Hepatocyte (in vitro differentiated cells): ENCODE data around the gene MCL1. TPM values are rescaled to one million over a fixed set of nuclear protein-coding genes. Genes with fewer than 3 reads are reported as not detected.

Experiments used
- DNase-seq: peaks from one replicate; pipeline ENCODE4 v3.0.0-alpha.2; 2016; ENCODE audit warnings: low spot score
- H2AFZ ChIP-seq: fragments of 200-600 bp; sonication (generic); 2 replicates; pipeline ENCODE4 v1.6.0; 2016; ENCODE audit warnings: antibody characterized with exemption, mild to moderate bottlenecking
- H3K27ac ChIP-seq: fragments of 200-600 bp; sonication (generic); 2 replicates; pipeline ENCODE4 v1.5.1; 2016; ENCODE audit warnings: mild to moderate bottlenecking
- H3K27me3 ChIP-seq: fragments of 200-600 bp; sonication (generic); 2 replicates; pipeline ENCODE4 v1.6.1; 2016
- H3K36me3 ChIP-seq: fragments of 200-600 bp; sonication (generic); replicated peaks from 2 replicates; pipeline ENCODE4 v1.5.1; 2016; ENCODE audit warnings: low read depth; ENCODE audit not compliant: insufficient read depth
- H3K4me1 ChIP-seq: fragments of 200-600 bp; sonication (generic); 2 replicates; pipeline ENCODE4 v1.5.1; 2016; ENCODE audit warnings: mild to moderate bottlenecking, moderate library complexity; ENCODE audit not compliant: insufficient read depth
- H3K4me2 ChIP-seq: fragments of 200-600 bp; sonication (generic); 2 replicates; pipeline ENCODE4 v1.6.0; 2016
- H3K4me3 ChIP-seq: fragments of 200-600 bp; sonication (generic); 2 replicates; pipeline ENCODE4 v1.5.1; 2016; ENCODE audit warnings: mild to moderate bottlenecking
- H3K79me2 ChIP-seq: fragments of 200-600 bp; sonication (generic); 2 replicates; pipeline ENCODE4 v1.6.0; 2017; ENCODE audit warnings: mild to moderate bottlenecking
- H3K9me2 ChIP-seq: fragments of 200-600 bp; sonication (generic); replicated peaks from 2 replicates; pipeline ENCODE4 v1.6.0; 2017; ENCODE audit warnings: mild to moderate bottlenecking; ENCODE audit not compliant: insufficient read depth
- H3K9me3 ChIP-seq: fragments of 200-600 bp; sonication (generic); 2 replicates; pipeline ENCODE4 v1.5.1; 2016; ENCODE audit warnings: low read depth, mild to moderate bottlenecking
- H4K20me1 ChIP-seq: fragments of 200-600 bp; sonication (generic); 2 replicates; pipeline ENCODE4 v1.6.0; 2016; ENCODE audit warnings: mild to moderate bottlenecking; ENCODE audit not compliant: insufficient read depth, poor library complexity, severe bottlenecking
- CTCF ChIP-seq: fragments of 200-600 bp; sonication (generic); IDR thresholded peaks from 2 replicates; pipeline ENCODE4 v1.5.1; 2016; ENCODE audit warnings: antibody characterized with exemption, mild to moderate bottlenecking; ENCODE audit not compliant: poor library complexity
- EZH2 ChIP-seq: fragments of 200-600 bp; sonication (generic); IDR thresholded peaks from 2 replicates; pipeline ENCODE4 v1.6.1; 2016; ENCODE audit warnings: antibody characterized with exemption, mild to moderate bottlenecking, borderline replicate concordance
- EZH2phosphoT487 ChIP-seq: fragments of 200-600 bp; sonication (generic); IDR thresholded peaks from one replicate; pipeline ENCODE4 v1.6.1; 2018; ENCODE audit warnings: antibody characterized with exemption, mild to moderate bottlenecking, low read depth, moderate library complexity; ENCODE audit not compliant: unreplicated experiment, severe bottlenecking
- WGBS: methylation state at CpG from one replicate; pipeline ENCODE4 v1.1.6; 2016; ENCODE audit warnings: low lambda C conversion rate; ENCODE audit errors: missing lambda C conversion rate; 5-methylcytosine and 5-hydroxymethylcytosine counted together
- polyA plus RNA-seq: library from polyadenylated mRNA; unstranded; fragments of >200 nt; fragmentation: Nextera tagmentation; extraction: Ambion mirVana; gene quantifications from 2 replicates; pipeline ENCODE4 v1.2.1, GENCODE V29; 2016
- total RNA-seq: library from RNA; depleted of rRNA; stranded (reverse); fragments of >200 nt; gene quantifications from 2 replicates; pipeline ENCODE4 v1.2.3, GENCODE V29; 2014

The MCL1 gene
- total and polyA plus RNA-seq, 2 experiments from 2014 or later, result 150 to 388 TPM

- peaks cover 29% of the 10 kb centered on the region for H3K4me1 ChIP-seq
- H3K27me3 ChIP-seq, result no peaks in the 10 kb centered on the region
- no peaks in the 10 kb centered on the region for H3K9me3 ChIP-seq
- peak overlapping the region; percentile 98 for H3K4me2 ChIP-seq
- TF ChIP-seq EZH2 (no peak), CTCF (no peak), EZH2phosphoT487 (no peak)
- H3K79me2 ChIP-seq, result no peaks in the 10 kb centered on the region
- DNase-seq, result no peak
- peak overlapping the region; percentile 39 for H2AFZ ChIP-seq
- H3K4me3 ChIP-seq, result peak overlapping the region; percentile 82
- 66% methylated on average over 4 of the region's 4 CpGs for WGBS
- H4K20me1 ChIP-seq, result no peaks in the 10 kb centered on the region
- no peaks in the 10 kb centered on the region for H3K9me2 ChIP-seq
- no peaks in the 10 kb centered on the region for H3K36me3 ChIP-seq
- peak overlapping the region; percentile 85 for H3K27ac ChIP-seq
Observed at GRCh38 chr1:150548324-150548631, 31.1 kb downstream of the MCL1 start.

DNA sequence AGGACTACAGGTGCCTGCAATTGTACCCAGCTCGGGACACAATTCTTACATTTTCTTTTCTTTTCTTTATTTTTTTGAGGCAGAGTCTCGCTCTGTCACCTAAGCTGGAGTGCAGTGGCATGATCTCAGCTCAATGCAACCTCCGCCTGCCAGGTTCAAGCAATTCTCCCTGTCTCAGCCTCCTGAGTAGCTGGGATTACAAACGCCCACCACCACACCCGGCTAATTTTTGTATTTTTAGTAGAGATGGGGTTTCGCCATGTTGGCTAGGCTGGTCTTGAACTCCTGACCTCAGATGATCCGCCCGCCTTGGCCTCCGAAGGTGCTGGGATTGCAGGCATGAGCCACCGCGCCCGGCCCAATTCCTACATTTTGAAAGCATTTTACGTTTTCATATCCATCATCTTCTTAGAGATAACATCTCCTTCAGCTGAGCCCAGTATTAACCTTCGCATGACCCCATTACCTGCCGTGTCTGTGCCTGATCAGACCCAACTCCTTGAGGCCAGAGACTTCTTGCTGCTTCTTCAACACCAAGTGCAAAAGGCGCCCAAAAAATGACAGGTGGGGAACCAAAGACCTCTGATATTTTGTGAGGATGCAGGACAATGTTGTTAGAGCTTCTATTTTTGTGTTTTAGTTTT lies 33.0 kb downstream of the MCL1 start:
- H3K4me3 ChIP-seq, result no peak overlapping the region
- no peaks in the 10 kb centered on the region for H3K79me2 ChIP-seq
- no peak overlapping the region for H3K4me2 ChIP-seq
- peaks cover 14% of the 10 kb centered on the region for H3K4me1 ChIP-seq
- H3K27me3 ChIP-seq, result no peaks in the 10 kb centered on the region
- H3K9me3 ChIP-seq, result no peaks in the 10 kb centered on the region
- no peaks in the 10 kb centered on the region for H3K9me2 ChIP-seq
- H2AFZ ChIP-seq, result no peak overlapping the region
- no peak for TF ChIP-seq CTCF
- TF ChIP-seq EZH2, result no peak
- no peak for TF ChIP-seq EZH2phosphoT487
- 81% methylated on average over 16 of the region's 16 CpGs for WGBS
- H3K36me3 ChIP-seq, result no peaks in the 10 kb centered on the region
- no peak for DNase-seq
- no peaks in the 10 kb centered on the region for H4K20me1 ChIP-seq
- no peak overlapping the region for H3K27ac ChIP-seq

DNA sequence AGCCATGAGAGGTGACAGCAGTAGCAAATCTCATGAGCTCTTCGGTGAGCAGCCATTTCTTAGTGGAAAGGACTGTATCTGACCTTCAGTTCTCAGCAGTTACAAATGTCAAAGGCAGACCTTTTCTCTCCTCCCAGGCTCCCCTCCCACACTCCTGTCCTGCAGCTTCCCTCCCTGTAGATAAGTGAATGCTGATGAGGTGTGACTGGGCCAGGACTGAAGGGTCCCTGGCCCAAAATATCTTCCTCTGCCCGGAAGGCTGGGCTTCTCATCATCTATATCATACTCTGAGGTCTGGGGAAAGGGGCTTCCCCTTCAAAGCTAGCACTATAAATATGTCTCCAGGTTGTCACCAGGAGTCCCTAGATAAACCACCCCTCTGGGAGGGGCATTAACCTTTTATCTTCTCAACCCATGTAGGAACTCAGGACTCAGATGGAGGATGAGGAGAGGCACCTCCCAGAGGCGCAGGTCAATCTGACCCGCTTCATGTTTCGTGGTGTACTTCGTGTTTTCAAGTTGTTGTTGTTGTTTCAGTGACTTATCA lies 33.9 kb downstream of the MCL1 start:
- H3K27ac ChIP-seq, result no peak overlapping the region
- peaks cover 8% of the 10 kb centered on the region for H3K4me1 ChIP-seq
- H3K4me3 ChIP-seq, result no peak overlapping the region
- H3K9me2 ChIP-seq, result no peaks in the 10 kb centered on the region
- H3K36me3 ChIP-seq, result no peaks in the 10 kb centered on the region
- H4K20me1 ChIP-seq, result no peaks in the 10 kb centered on the region
- H3K79me2 ChIP-seq, result no peaks in the 10 kb centered on the region
- H3K9me3 ChIP-seq, result no peaks in the 10 kb centered on the region
- WGBS, result 73% methylated on average over 6 of the region's 6 CpGs
- no peak for DNase-seq
- H3K4me2 ChIP-seq, result no peak overlapping the region
- H2AFZ ChIP-seq, result no peak overlapping the region
- no peak for TF ChIP-seq CTCF
- no peak for TF ChIP-seq EZH2
- no peaks in the 10 kb centered on the region for H3K27me3 ChIP-seq

- Histone ChIP-seq H2AFZ (no peak overlapping the region), H3K36me3 (no peaks in the 10 kb centered on the region), H3K27me3 (no peaks in the 10 kb centered on the region), H3K27ac (no peak overlapping the region), H3K9me2 (no peaks in the 10 kb centered on the region), H3K9me3 (no peaks in the 10 kb centered on the region), H3K4me1 (peaks cover 6% of the 10 kb centered on the region), H4K20me1 (no peaks in the 10 kb centered on the region), H3K4me2 (no peak overlapping the region), H3K79me2 (no peaks in the 10 kb centered on the region), H3K4me3 (no peak overlapping the region)
- DNase-seq, result peak; percentile 17
- WGBS, result 49% methylated on average over 3 of the region's 3 CpGs
- TF ChIP-seq EZH2phosphoT487 (no peak), EZH2 (no peak), CTCF (no peak)
Observed at GRCh38 chr1:150544204-150544603, 35.2 kb downstream of the MCL1 start.
